H9 (cell line): ENCODE data around the gene PARD6B. TPM values are rescaled to one million over a fixed set of nuclear protein-coding genes. Genes with fewer than 3 reads are reported as not detected.

Experiments
- DNase-seq: peaks from one replicate; pipeline ENCODE4 v3.0.0-alpha.2; 2017
- H2AFZ ChIP-seq: one replicate; pipeline ENCODE4 v1.6.1; 2013; ENCODE audit warnings: mild to moderate bottlenecking, low read length, control low read depth, moderate library complexity
- H2AK5ac ChIP-seq: 2 replicates; pipeline ENCODE4 v1.6.1; 2013; ENCODE audit warnings: low read length, control low read depth, mixed read lengths; ENCODE audit not compliant: insufficient read length
- H2BK120ac ChIP-seq: one replicate; pipeline ENCODE4 v1.6.1; 2013; ENCODE audit warnings: low read depth, mild to moderate bottlenecking, low read length, control low read depth, inconsistent platforms; ENCODE audit not compliant: poor library complexity, severe bottlenecking
- H2BK12ac ChIP-seq: 2 replicates; pipeline ENCODE4 v1.6.1; 2013; ENCODE audit warnings: low read length, control low read depth, mixed read lengths, low read depth; ENCODE audit not compliant: insufficient read length
- H2BK15ac ChIP-seq: 2 replicates; pipeline ENCODE4 v1.6.1; 2013; ENCODE audit warnings: low read depth, low read length, control low read depth
- H2BK20ac ChIP-seq: one replicate; pipeline ENCODE4 v1.6.1; 2013; ENCODE audit warnings: low read depth, mild to moderate bottlenecking, low read length, control low read depth, inconsistent platforms; ENCODE audit not compliant: poor library complexity, severe bottlenecking
- H2BK5ac ChIP-seq: 2 replicates; pipeline ENCODE4 v1.6.1; 2013; ENCODE audit warnings: low read length, control low read depth, mixed read lengths; ENCODE audit not compliant: insufficient read length
- H3K14ac ChIP-seq: 2 replicates; pipeline ENCODE4 v1.6.1; 2013; ENCODE audit warnings: low read length, control low read depth; ENCODE audit not compliant: insufficient read depth
- H3K18ac ChIP-seq: 2 replicates; pipeline ENCODE4 v1.6.1; 2013; ENCODE audit warnings: low read depth, mild to moderate bottlenecking, mixed read lengths, low read length, control low read depth; ENCODE audit not compliant: insufficient read length
- H3K23ac ChIP-seq: 2 replicates; pipeline ENCODE4 v1.6.1; 2013; ENCODE audit warnings: low read length, control low read depth, mixed read lengths, low read depth; ENCODE audit not compliant: insufficient read length
- H3K23me2 ChIP-seq: 2 replicates; pipeline ENCODE4 v1.6.1; 2013; ENCODE audit warnings: low read depth, mild to moderate bottlenecking, mixed read lengths, low read length, control low read depth; ENCODE audit not compliant: insufficient read length, poor library complexity, severe bottlenecking
- H3K27ac ChIP-seq: 2 replicates; pipeline ENCODE4 v1.5.1; 2013; ENCODE audit warnings: low read length, control low read depth, mixed read lengths, low read depth; ENCODE audit not compliant: insufficient read length
- H3K27me3 ChIP-seq: 2 replicates; pipeline ENCODE4 v1.6.1; 2013; ENCODE audit warnings: low read length, control low read depth, inconsistent platforms; ENCODE audit not compliant: insufficient read depth
- H3K4ac ChIP-seq: 2 replicates; pipeline ENCODE4 v1.6.1; 2013; ENCODE audit warnings: low read depth, mild to moderate bottlenecking, control low read depth, inconsistent platforms, low read length, moderate library complexity
- H3K4me1 ChIP-seq: 2 replicates; pipeline ENCODE4 v1.6.1; 2013; ENCODE audit warnings: low read length, control low read depth, inconsistent platforms; ENCODE audit not compliant: insufficient read depth
- H3K4me2 ChIP-seq: 2 replicates; pipeline ENCODE4 v1.6.1; 2013; ENCODE audit warnings: low read length, control low read depth, mixed read lengths; ENCODE audit not compliant: insufficient read length, insufficient read depth
- H3K56ac ChIP-seq: 2 replicates; pipeline ENCODE4 v1.6.1; 2013; ENCODE audit warnings: low read depth, mild to moderate bottlenecking, mixed read lengths, low read length, control low read depth; ENCODE audit not compliant: insufficient read length
- H3K79me1 ChIP-seq: 2 replicates; pipeline ENCODE4 v1.6.1; 2013; ENCODE audit warnings: low read depth, mild to moderate bottlenecking, moderate library complexity, low read length, control low read depth, inconsistent platforms; ENCODE audit not compliant: insufficient read depth, poor library complexity, severe bottlenecking
- H3K79me2 ChIP-seq: 2 replicates; pipeline ENCODE4 v1.6.1; 2013; ENCODE audit warnings: low read length, control low read depth, inconsistent platforms; ENCODE audit not compliant: insufficient read depth
- H3K9ac ChIP-seq: 2 replicates; pipeline ENCODE4 v1.6.1; 2013; ENCODE audit warnings: low read length, control low read depth, mixed read lengths; ENCODE audit not compliant: insufficient read length; ENCODE audit errors: extremely low read depth
- H3K9me3 ChIP-seq: one replicate; pipeline ENCODE4 v1.6.1; 2013; ENCODE audit warnings: low read depth, low read length, inconsistent platforms; ENCODE audit not compliant: control insufficient read depth
- H3T11ph ChIP-seq: one replicate; pipeline ENCODE4 v1.6.1; 2013; ENCODE audit warnings: mild to moderate bottlenecking, low read length, control low read depth, inconsistent platforms
- H4K20me1 ChIP-seq: one replicate; pipeline ENCODE4 v1.6.1; 2013; ENCODE audit not compliant: control insufficient read depth, insufficient read length, insufficient read depth
- H4K5ac ChIP-seq: 2 replicates; pipeline ENCODE4 v1.6.1; 2013; ENCODE audit warnings: low read depth, mild to moderate bottlenecking, mixed read lengths, low read length, control low read depth; ENCODE audit not compliant: insufficient read length
- H4K8ac ChIP-seq: replicated peaks from 2 replicates; pipeline ENCODE4 v1.6.1; 2013; ENCODE audit warnings: low read length, control low read depth, mixed read lengths, low read depth; ENCODE audit not compliant: insufficient read length
- H4K91ac ChIP-seq: 2 replicates; pipeline ENCODE4 v1.6.1; 2013; ENCODE audit warnings: low read depth, mild to moderate bottlenecking, moderate library complexity, mixed read lengths, low read length, control low read depth; ENCODE audit not compliant: insufficient read length
- H3K27ac Mint-ChIP-seq, 3 experiments: 2 replicates in 2 of 3; 3 replicates in 1 of 3; pipeline ENCODE4 v1.8.0; 2020 to 2021; ENCODE audit warnings: mixed read lengths in 3 of 3, mild to moderate bottlenecking in 1 of 3, moderate library complexity in 1 of 3
- H3K27me3 Mint-ChIP-seq: 2 replicates; pipeline ENCODE4 v1.8.0; 2021; ENCODE audit warnings: low read depth, mild to moderate bottlenecking, moderate library complexity, mixed read lengths
- H3K36me3 Mint-ChIP-seq, 3 experiments: 2 replicates in 2 of 3; 3 replicates in 1 of 3; pipeline ENCODE4 v1.8.0; 2020 to 2021; ENCODE audit warnings: low read depth in 3 of 3, mixed read lengths in 3 of 3; ENCODE audit not compliant: insufficient read depth in 1 of 3
- H3K4me1 Mint-ChIP-seq, 2 experiments: 2 replicates each; pipeline ENCODE4 v1.8.0; 2020; ENCODE audit warnings: mixed read lengths in 2 of 2
- H3K4me3 Mint-ChIP-seq, 2 experiments: 2 replicates in 1 of 2; 3 replicates in 1 of 2; pipeline ENCODE4 v1.8.0; 2020 to 2021; ENCODE audit warnings: mild to moderate bottlenecking in 2 of 2, mixed read lengths in 2 of 2, moderate library complexity in 1 of 2
- H3K9me3 Mint-ChIP-seq, 2 experiments: 2 replicates in 1 of 2; 3 replicates in 1 of 2; pipeline ENCODE4 v1.8.0; 2020; ENCODE audit warnings: mild to moderate bottlenecking in 2 of 2, mixed read lengths in 2 of 2, moderate library complexity in 1 of 2
- CTCF ChIP-seq: fragments of 200-600 bp; sonication (generic); conservative IDR thresholded peaks from 3 replicates; pipeline ENCODE4 v1.8.0; 2021; ENCODE audit warnings: antibody characterized with exemption, mild to moderate bottlenecking
- WGBS: extraction: QIAGEN DNeasy Blood & Tissue Kit; methylation state at CpG from one replicate; pipeline ENCODE4 v1.1.7; 2013; ENCODE audit warnings: missing lambda C conversion rate, low lambda C conversion rate, mixed read lengths; ENCODE audit not compliant: insufficient read length; ENCODE audit errors: extremely low coverage; 5-methylcytosine and 5-hydroxymethylcytosine counted together
- total RNA-seq: library from RNA; stranded (reverse); gene quantifications from 2 replicates; pipeline ENCODE4 v1.2.1, GENCODE V29; 2021

PARD6B gene
- total RNA-seq, 1 experiment from 2014 or later: 27.4 TPM

GRCh38 chr20:50797142-50797541 is 65.8 kb downstream of the PARD6B start:
- Histone ChIP-seq H2AFZ (no peak overlapping the region), H3K9me3 (no peaks in the 10 kb centered on the region), H4K91ac (no peak overlapping the region), H2BK5ac (no peak overlapping the region), H4K5ac (no peak overlapping the region), H2BK12ac (no peak overlapping the region), H3K14ac (no peak overlapping the region), H3K18ac (no peak overlapping the region), H2AK5ac (no peak overlapping the region), H3K4me2 (no peak overlapping the region), H3K4ac (no peak overlapping the region), H3K27me3 (no peaks in the 10 kb centered on the region), H3K9ac (no peak overlapping the region), H2BK15ac (no peak overlapping the region), H3K27ac (no peak overlapping the region), H3K79me1 (no peaks in the 10 kb centered on the region), H2BK120ac (no peak overlapping the region), H3K23ac (no peak overlapping the region), H3K79me2 (no peaks in the 10 kb centered on the region; the same call in 1 of the 2 replicates), H3K4me1 (no peaks in the 10 kb centered on the region), H3K23me2 (no peaks in the 10 kb centered on the region), H3K56ac (no peak overlapping the region), H4K8ac (no peak overlapping the region), H3T11ph (no peak overlapping the region), H2BK20ac (no peak overlapping the region), H4K20me1 (no peaks in the 10 kb centered on the region)
- Mint-ChIP-seq H3K9me3 (no peaks in the 10 kb centered on the region), H3K4me1 (peaks cover 16 to 30% of the 10 kb centered on the region in 2 experiments), H3K27me3 (peaks cover 11% of the 10 kb centered on the region; the same call in 1 of the 2 replicates), H3K4me3 (no peak overlapping the region), H3K27ac (no peak overlapping the region), H3K36me3 (peaks cover 0 to 3% (median 3%) of the 10 kb centered on the region in 3 experiments; a peak in 4 of 7 replicates)
- TF ChIP-seq CTCF: no peak
- no peak for DNase-seq
- WGBS: 100% methylated on average over 1 of the region's 4 CpGs
